Measurements from ENCODE around the gene BNC2.

BNC2 gene

GRCh38 chr9:16640649-16641048 is 229.8 kb downstream of the BNC2 start:
- Mint-ChIP-seq H3K4me3 (no peak overlapping the region), H3K27ac (no peak overlapping the region), H3K36me3 (ENCODE audit: low read depth) (no peaks in the 10 kb centered on the region), H3K27me3 (ENCODE audit: low read depth, poor library complexity) (no peaks in the 10 kb centered on the region), H3K4me1 (peaks cover 18% of the 10 kb centered on the region), H3K9me3 (no peaks in the 10 kb centered on the region)
- TF ChIP-seq CTCF (IDR thresholded peaks at IDR 0.05): no peak
- DNase-seq: no peak

- DNase-seq: no peak
- Mint-ChIP-seq H3K36me3 (ENCODE audit: low read depth) (no peaks in the 10 kb centered on the region), H3K27ac (no peak overlapping the region), H3K9me3 (no peaks in the 10 kb centered on the region), H3K4me1 (peaks cover 18% of the 10 kb centered on the region), H3K27me3 (ENCODE audit: low read depth, poor library complexity) (no peaks in the 10 kb centered on the region), H3K4me3 (no peak overlapping the region)
- TF ChIP-seq CTCF (IDR thresholded peaks at IDR 0.05): no peak
Observed at GRCh38 chr9:16639644-16640043, 230.8 kb downstream of the BNC2 start.

- Mint-ChIP-seq H3K27me3 (ENCODE audit: low read depth, poor library complexity) (no peaks in the 10 kb centered on the region), H3K27ac (no peak overlapping the region), H3K4me3 (no peak overlapping the region), H3K4me1 (peaks cover 18% of the 10 kb centered on the region), H3K36me3 (ENCODE audit: low read depth) (no peaks in the 10 kb centered on the region), H3K9me3 (no peaks in the 10 kb centered on the region)
- DNase-seq: no peak
- TF ChIP-seq CTCF (IDR thresholded peaks at IDR 0.05): no peak
Observed at GRCh38 chr9:16637911-16638310, 232.6 kb downstream of the BNC2 start.

- peak overlapping the region; percentile 10 for H3K27ac Mint-ChIP-seq
- H3K27me3 Mint-ChIP-seq (ENCODE audit: low read depth, poor library complexity): no peaks in the 10 kb centered on the region
- no peak overlapping the region for H3K4me3 Mint-ChIP-seq
- DNase-seq: no peak
- peaks cover 18% of the 10 kb centered on the region for H3K4me1 Mint-ChIP-seq
- H3K9me3 Mint-ChIP-seq: no peaks in the 10 kb centered on the region
- H3K36me3 Mint-ChIP-seq (ENCODE audit: low read depth): no peaks in the 10 kb centered on the region
- no peak for TF ChIP-seq CTCF (IDR thresholded peaks at IDR 0.05)
Observed at GRCh38 chr9:16637218-16637617, 233.3 kb downstream of the BNC2 start.

- no peaks in the 10 kb centered on the region for H3K36me3 Mint-ChIP-seq (ENCODE audit: low read depth)
- H3K27ac Mint-ChIP-seq: no peak overlapping the region
- H3K4me3 Mint-ChIP-seq: no peak overlapping the region
- no peak for DNase-seq
- TF ChIP-seq CTCF (IDR thresholded peaks at IDR 0.05): no peak
- H3K4me1 Mint-ChIP-seq: peaks cover 29% of the 10 kb centered on the region
- H3K27me3 Mint-ChIP-seq (ENCODE audit: low read depth, poor library complexity): no peaks in the 10 kb centered on the region
- no peaks in the 10 kb centered on the region for H3K9me3 Mint-ChIP-seq
Observed at GRCh38 chr9:16633794-16634193, 236.7 kb downstream of the BNC2 start.

GRCh38 chr9:16628413-16628812 is 242.1 kb downstream of the BNC2 start:
- Mint-ChIP-seq H3K4me3 (no peak overlapping the region), H3K27ac (peak overlapping the region; percentile 5), H3K9me3 (no peaks in the 10 kb centered on the region), H3K36me3 (ENCODE audit: low read depth) (no peaks in the 10 kb centered on the region), H3K27me3 (ENCODE audit: low read depth, poor library complexity) (peaks cover 9% of the 10 kb centered on the region), H3K4me1 (peaks cover 65% of the 10 kb centered on the region)
- TF ChIP-seq CTCF (IDR thresholded peaks at IDR 0.05): no peak
- DNase-seq: no peak
